B cell (primary cell): ENCODE data around the gene TUBA1B. TPM values are rescaled to one million over a fixed set of nuclear protein-coding genes. Genes with fewer than 3 reads are reported as not detected.

Experiments used
- ATAC-seq: fragments of 200-7000 bp; cut with Tn5 transposase; one replicate; pipeline ENCODE4 v1.10.0; 2021; ENCODE audit warnings: low read depth, mild to moderate bottlenecking, moderate number of reproducible peaks, moderate library complexity
- CTCF ChIA-PET: fragments of 350-600 bp; sonication (Branson Sonifier 250); formaldehyde crosslinking; loops from one replicate; lab custom pipeline; 2021; ENCODE audit warnings: antibody characterized with exemption, inconsistent platforms; lab: Charles Lee
- POLR2A ChIA-PET: fragments of 350-600 bp; sonication (Branson Sonifier 250); formaldehyde crosslinking; loops from one replicate; lab custom pipeline; 2021; ENCODE audit warnings: antibody characterized with exemption; lab: Charles Lee
- DNase-seq: peaks from one replicate; pipeline ENCODE4 v3.0.0; 2013
- H2AFZ ChIP-seq: 2 replicates; pipeline ENCODE4 v1.6.1; 2012; ENCODE audit warnings: mild to moderate bottlenecking, low read depth, low read length; ENCODE audit not compliant: insufficient read depth, poor library complexity, severe bottlenecking
- H3K27ac ChIP-seq, 2 donors: 1 replicate in 1 of 2; 2 replicates in 1 of 2; pipeline ENCODE4 v1.5.1; 2012 to 2013; ENCODE audit warnings: low read length in 2 of 2, mild to moderate bottlenecking in 2 of 2, moderate library complexity in 1 of 2
- H3K27me3 ChIP-seq, 4 experiments: fragments of 200-600 bp in 1 of 4; sonication (generic) in 1 of 4; replicated peaks in 1 of 4; 1 replicate in 2 of 4; 2 replicates in 2 of 4; pipeline versions ENCODE4 v1.6.1 to v1.7.0; 2013 to 2016; ENCODE audit warnings: low read length in 3 of 4, mild to moderate bottlenecking in 2 of 4, mixed read lengths in 1 of 4, moderate library complexity in 1 of 4; ENCODE audit not compliant: insufficient read depth in 4 of 4, control insufficient read depth in 3 of 4; ENCODE audit errors: control extremely low read depth in 1 of 4
- H3K36me3 ChIP-seq, 2 experiments: replicated peaks in 1 of 2; 1 replicate in 1 of 2; 2 replicates in 1 of 2; pipeline versions ENCODE4 v1.6.1 to v1.7.1; 2013; ENCODE audit warnings: low read length in 1 of 2; ENCODE audit not compliant: insufficient read depth in 2 of 2, control insufficient read depth in 1 of 2; ENCODE audit errors: control extremely low read depth in 1 of 2, extremely low read depth in 1 of 2
- H3K4me1 ChIP-seq, 2 donors: fragments of 200-600 bp in 1 of 2; sonication (generic) in 1 of 2; 1 replicate in 1 of 2; 2 replicates in 1 of 2; pipeline versions ENCODE4 v1.5.1 to v1.6.1; 2013 to 2017; ENCODE audit warnings: low read length in 2 of 2; ENCODE audit not compliant: control insufficient read depth in 2 of 2, insufficient read depth in 2 of 2
- H3K4me2 ChIP-seq: replicated peaks from 2 replicates; pipeline ENCODE3; 2012; ENCODE audit warnings: mild to moderate bottlenecking, low read depth, low read length; ENCODE audit not compliant: poor library complexity, severe bottlenecking
- H3K4me3 ChIP-seq, 5 experiments: fragments of 200-600 bp in 1 of 5; sonication (generic) in 1 of 5; 1 replicate in 3 of 5; 2 replicates in 2 of 5; pipeline versions ENCODE4 v1.5.1 to v1.7.0; 2011 to 2016; ENCODE audit warnings: low read length in 4 of 5, mild to moderate bottlenecking in 4 of 5, low read depth in 2 of 5, control low read depth in 1 of 5, moderate library complexity in 1 of 5; ENCODE audit not compliant: insufficient read depth in 1 of 5; ENCODE audit errors: control extremely low read depth in 1 of 5, extremely low read depth in 1 of 5
- H3K79me2 ChIP-seq: fragments of 200-600 bp; sonication (generic); one replicate; pipeline ENCODE4 v1.6.0; 2016; ENCODE audit warnings: low read length; ENCODE audit not compliant: control insufficient read depth, insufficient read depth
- H3K9ac ChIP-seq: fragments of 200-600 bp; sonication (generic); 2 replicates; pipeline ENCODE4 v1.6.1; 2017; ENCODE audit warnings: mild to moderate bottlenecking, low read length, moderate library complexity
- H3K9me3 ChIP-seq, 3 donors: one replicate each; pipeline versions ENCODE4 v1.6.1 to v1.7.1; 2013; ENCODE audit warnings: low read length in 2 of 3; ENCODE audit not compliant: control insufficient read depth in 2 of 3, insufficient read depth in 1 of 3; ENCODE audit errors: control extremely low read depth in 1 of 3
- H4K20me1 ChIP-seq: 2 replicates; pipeline ENCODE4 v1.6.0; 2012; ENCODE audit warnings: mild to moderate bottlenecking, low read length; ENCODE audit not compliant: insufficient read depth, control insufficient read depth, poor library complexity, severe bottlenecking
- H3K27ac Mint-ChIP-seq: one replicate; pipeline ENCODE4 v1.8.0; 2021; ENCODE audit warnings: mixed read lengths
- H3K27me3 Mint-ChIP-seq: one replicate; pipeline ENCODE4 v1.8.0; 2021; ENCODE audit warnings: mixed read lengths
- H3K4me1 Mint-ChIP-seq: one replicate; pipeline ENCODE4 v1.8.0; 2021; ENCODE audit warnings: mixed read lengths
- H3K4me3 Mint-ChIP-seq: one replicate; pipeline ENCODE4 v1.8.0; 2021; ENCODE audit warnings: mixed read lengths
- H3K9me3 Mint-ChIP-seq: one replicate; pipeline ENCODE4 v1.8.0; 2022; ENCODE audit warnings: mixed read lengths; ENCODE audit not compliant: insufficient read depth
- CTCF ChIP-seq: fragments of 200-600 bp; IDR thresholded peaks from one replicate; pipeline ENCODE4 v1.8.0; 2022; ENCODE audit warnings: antibody characterized with exemption, mild to moderate bottlenecking
- EZH2 ChIP-seq: IDR thresholded peaks from 2 replicates; pipeline ENCODE4 v1.6.1; 2012; ENCODE audit warnings: borderline replicate concordance, low read depth, mild to moderate bottlenecking, moderate library complexity, low read length; ENCODE audit not compliant: insufficient read depth, poor library complexity, severe bottlenecking
- WGBS: methylation state at CpG from one replicate; pipeline ENCODE4 v1.1.5; 2013; ENCODE audit warnings: missing lambda C conversion rate; ENCODE audit not compliant: insufficient coverage; 5-methylcytosine and 5-hydroxymethylcytosine counted together
- intact Hi-C: fragments of 100-400 bp; cut with micrococcal nuclease; formaldehyde crosslinking; loops from one replicate; pipeline ENCODE4 v1.10.0; 2022
- polyA plus RNA-seq: library from polyadenylated mRNA; depleted of rRNA; stranded (reverse); fragments of >200 nt; gene quantifications from 2 replicates; pipeline ENCODE4 v1.2.3, GENCODE V29; 2012
- total RNA-seq, 2 donors: library from RNA; stranded (reverse); fragments of 120-200 nt in 1 of 2; gene quantifications; 1 replicate in 1 of 2; 2 replicates in 1 of 2; pipeline versions ENCODE4 v1.2.3 to v1.2.4, GENCODE V29; 2013 to 2022

Gene TUBA1B
- total and polyA plus RNA-seq, 2 donors (not counting 1 experiment from before 2014, with no cell fraction given) = 327 to 615 TPM

- CTCF ChIA-PET = interaction anchor here (0.7 to 5.0 kb wide), 8 partner anchors 21 to 102 kb away, joined by 4 to 60 read pairs (median 26); partner anchors contain the start of genes LMBR1L and TUBA1A
- H3K4me1 Mint-ChIP-seq = peaks cover 52% of the 10 kb centered on the region
- peak overlapping the region; percentile 94 for H3K27ac Mint-ChIP-seq
- H3K4me3 Mint-ChIP-seq = peak overlapping the region; percentile 93
- intact Hi-C loops = loop anchor here (2.0 to 5.0 kb wide), 3 partner anchors 29 to 490 kb away; partner anchors contain the start of genes KMT2D and PRPF40B
- Histone ChIP-seq H2AFZ (peak overlapping the region; percentile 67), H3K27ac (peak overlapping the region; percentile 70 to 75), H3K4me1 (peaks cover 28 to 36% of the 10 kb centered on the region in 2 donors), H4K20me1 (peaks cover 32% of the 10 kb centered on the region), H3K27me3 (no peaks in the 10 kb centered on the region), H3K36me3 (peaks cover 8 to 28% of the 10 kb centered on the region in 2 experiments), H3K4me2 (peak overlapping the region; percentile 96), H3K4me3 (peak overlapping the region; percentile 48 to 100 (median 64)), H3K79me2 (peaks cover 42% of the 10 kb centered on the region), H3K9ac (peak overlapping the region; percentile 99), H3K9me3 (no peaks in the 10 kb centered on the region)
- no peak for DNase-seq
- no peaks in the 10 kb centered on the region for H3K9me3 Mint-ChIP-seq
- TF ChIP-seq EZH2 (no peak), CTCF (no peak)
- H3K27me3 Mint-ChIP-seq = no peaks in the 10 kb centered on the region
- POLR2A ChIA-PET = interaction anchor here (0.6 to 4.9 kb wide), 12 partner anchors 8 to 175 kb away, joined by 3 to 110 read pairs (median 5); partner anchors contain the start of genes ARF3, LMBR1L, RHEBL1 and TUBA1A
- 4% methylated on average over 4 of the region's 9 CpGs for WGBS
- ATAC-seq = no peak
Observed at GRCh38 chr12:49131894-49132461, 783 bp upstream of the TUBA1B start.
